HG03565 (cell line): Measurements from ENCODE around the gene GNAI1.

Source experiments
- ATAC-seq: cut with Tn5 transposase; IDR thresholded peaks from one replicate; pipeline ENCODE4 v1.9.1; 2021; ENCODE audit warnings: mild to moderate bottlenecking, moderate library complexity; ENCODE audit not compliant: unreplicated experiment

GNAI1 gene

GRCh38 chr7:80134536-80135308, at the start of gene GNAI1:
GNAI1 (plus strand) TSS chr7:80134831; CDS start chr7:80135161, 330 bp downstream.
- ATAC-seq = no peak

GRCh38 chr7:80087051-80087770, 47.4 kb upstream of the GNAI1 start:
- no peak for ATAC-seq

GRCh38 chr7:80087771-80088170, 46.9 kb upstream of the GNAI1 start:
- no peak for ATAC-seq

GRCh38 chr7:80088705-80089104, 45.9 kb upstream of the GNAI1 start:
- no peak for ATAC-seq

- ATAC-seq = no peak
Measured at GRCh38 chr7:80089366-80089765, 45.3 kb upstream of the GNAI1 start.

- ATAC-seq = no peak
Measured at GRCh38 chr7:80093349-80093748, 41.3 kb upstream of the GNAI1 start.

GRCh38 chr7:80095545-80095944, 39.1 kb upstream of the GNAI1 start:
- ATAC-seq = no peak

GRCh38 chr7:80097756-80098155, 36.9 kb upstream of the GNAI1 start:
- ATAC-seq = no peak

- peak; percentile 54 for ATAC-seq
Measured at GRCh38 chr7:80098795-80099194, 35.8 kb upstream of the GNAI1 start.

GRCh38 chr7:80100254-80100653, 34.4 kb upstream of the GNAI1 start:
- ATAC-seq = no peak

- no peak for ATAC-seq
Measured at GRCh38 chr7:80105701-80106408, 28.8 kb upstream of the GNAI1 start.

- ATAC-seq = no peak
Measured at GRCh38 chr7:80106498-80107113, 28.0 kb upstream of the GNAI1 start.

GRCh38 chr7:80107278-80107677, 27.4 kb upstream of the GNAI1 start:
- peak; percentile 50 for ATAC-seq

GRCh38 chr7:80110376-80110775, 24.3 kb upstream of the GNAI1 start:
- no peak for ATAC-seq

- ATAC-seq = no peak
Measured at GRCh38 chr7:80114159-80114558, 20.5 kb upstream of the GNAI1 start.

- no peak for ATAC-seq
Measured at GRCh38 chr7:80124526-80125264, 9.9 kb upstream of the GNAI1 start.

GRCh38 chr7:80127412-80128160, 7.0 kb upstream of the GNAI1 start:
- ATAC-seq = no peak

- ATAC-seq = no peak
Measured at GRCh38 chr7:80128918-80129317, 5.7 kb upstream of the GNAI1 start.

GRCh38 chr7:80129785-80130184, 4.8 kb upstream of the GNAI1 start:
- no peak for ATAC-seq
